Measurements from ENCODE around the gene LRIG3. TPM values are rescaled to one million over a fixed set of nuclear protein-coding genes. Genes with fewer than 3 reads are reported as not detected.

Gene LRIG3
- total and polyA plus RNA-seq, 2 of the 8 experiments (the other 6 are each of a cell fraction or from before 2014, with no cell fraction given): 6.5 to 9.1 TPM

- TF ChIP-seq ZNF274 (IDR thresholded peaks at IDR 0.05; ENCODE audit: borderline replicate concordance, extremely low read depth, low read length): no peak
Observed at GRCh38 chr12:58832920-58833319, 87.4 kb downstream of the LRIG3 start (continued).
